Panc1 (cell line): ENCODE measurements around the gene WDR27. TPM values are rescaled to one million over a fixed set of nuclear protein-coding genes. Genes with fewer than 3 reads are reported as not detected.

ENCODE experiments used
- ATAC-seq: fragments of 200-7000 bp; cut with Tn5 transposase; 2 replicates; pipeline ENCODE4 v1.9.1; 2020; ENCODE audit warnings: mild to moderate bottlenecking, moderate library complexity
- BruUV-seq: library from RNA; stranded (reverse); fragments of 400-500 nt; replicated peaks from 2 replicates; lab custom pipeline; 2021; lab: Mats Ljungman, UMichigan
- CTCF ChIA-PET: fragments of 300-600 bp; sonication (Branson Sonifier 250); formaldehyde crosslinking; loops from one replicate; lab custom pipeline; 2022; ENCODE audit warnings: antibody characterized with exemption; lab: Charles Lee
- POLR2A ChIA-PET: fragments of 300-600 bp; sonication (Branson Sonifier 250); formaldehyde crosslinking; loops from one replicate; lab custom pipeline; 2022; ENCODE audit warnings: antibody characterized with exemption; lab: Charles Lee
- DNase-seq: peaks from one replicate; pipeline ENCODE4 v3.0.0-alpha.2; 2010; ENCODE audit warnings: low read depth, low spot score
- H3K27ac ChIP-seq: 2 replicates; pipeline ENCODE4 v1.5.1; 2011; ENCODE audit warnings: mild to moderate bottlenecking, low read length, inconsistent platforms
- H3K27me3 ChIP-seq: fragments of 200-500 bp; sonication (Bioruptor generic); 2 replicates; pipeline ENCODE4 v1.6.0; 2014; ENCODE audit warnings: low read length, inconsistent platforms; ENCODE audit not compliant: control insufficient read depth, insufficient read depth
- H3K36me3 ChIP-seq: fragments of 200-500 bp; sonication (Bioruptor generic); 2 replicates; pipeline ENCODE4 v1.5.1; 2014; ENCODE audit warnings: inconsistent platforms, mild to moderate bottlenecking, low read length, moderate library complexity; ENCODE audit not compliant: control insufficient read depth, insufficient read depth
- H3K4me1 ChIP-seq: 2 replicates; pipeline ENCODE4 v1.5.1; 2011; ENCODE audit warnings: inconsistent platforms, mild to moderate bottlenecking, low read length, moderate library complexity; ENCODE audit not compliant: control insufficient read depth, insufficient read depth
- H3K4me3 ChIP-seq, 2 experiments: 2 replicates each; pipeline ENCODE4 v1.5.1; 2011 to 2012; ENCODE audit warnings: low read depth in 2 of 2, low read length in 2 of 2, mild to moderate bottlenecking in 2 of 2, inconsistent platforms in 1 of 2, moderate library complexity in 1 of 2
- H3K9me3 ChIP-seq: fragments of 200-500 bp; sonication (Bioruptor generic); 2 replicates; pipeline ENCODE4 v1.5.1; 2014; ENCODE audit warnings: low read depth, mild to moderate bottlenecking, inconsistent platforms, low read length, moderate library complexity; ENCODE audit not compliant: control insufficient read depth, insufficient read depth
- CTCF ChIP-seq: fragments of 450-650 bp; IDR thresholded peaks from 2 replicates; pipeline ENCODE4 v1.5.1; 2017; ENCODE audit warnings: mild to moderate bottlenecking
- POLR2AphosphoS5 ChIP-seq: IDR thresholded peaks from 2 replicates; pipeline ENCODE4 v1.6.1; 2012; ENCODE audit warnings: mild to moderate bottlenecking, low read depth, low read length, moderate library complexity
- REST ChIP-seq, 2 experiments: IDR thresholded peaks; 2 replicates each; pipeline ENCODE4 v1.6.1; 2011 to 2012; ENCODE audit warnings: low read depth in 2 of 2, control low read depth in 1 of 2, low read length in 1 of 2, mild to moderate bottlenecking in 1 of 2, moderate library complexity in 1 of 2; ENCODE audit not compliant: insufficient read depth in 1 of 2
- SIN3A ChIP-seq: IDR thresholded peaks from 2 replicates; pipeline ENCODE4 v1.6.1; 2012; ENCODE audit warnings: low read depth, mild to moderate bottlenecking, low read length, moderate library complexity, borderline replicate concordance; ENCODE audit not compliant: insufficient read depth
- TCF7L2 ChIP-seq: IDR thresholded peaks from 2 replicates; pipeline ENCODE4 v1.6.1; 2011; ENCODE audit warnings: mild to moderate bottlenecking, low read depth, low read length, inconsistent platforms
- in situ Hi-C: cut with HindIII; loops from 2 replicates; pipeline ENCODE4 v1.10.0; 2016; ENCODE audit warnings: low sequenced_read_pairs, low pct_unique_long_range_greater_than_20kb
- intact Hi-C: fragments of 100-400 bp; cut with micrococcal nuclease; formaldehyde crosslinking; loops from one replicate; pipeline ENCODE4 v1.10.0; 2022; ENCODE audit not compliant: unreplicated experiment
- total RNA-seq: library from RNA; stranded (reverse); gene quantifications from one replicate; pipeline ENCODE4 v1.2.1, GENCODE V29; 2021; ENCODE audit not compliant: unreplicated experiment

The WDR27 gene
- total RNA-seq, 1 experiment from 2014 or later, result 56.3 TPM

- no TSS peak for BruUV-seq
- intact Hi-C loops, result no loop called here
- H3K4me1 ChIP-seq, result no peaks in the 10 kb centered on the region
- no peaks in the 10 kb centered on the region for H3K36me3 ChIP-seq
- H3K27me3 ChIP-seq, result no peaks in the 10 kb centered on the region
- POLR2A ChIA-PET, result no interaction called here
- no peak for TF ChIP-seq TCF7L2
- no peak for TF ChIP-seq SIN3A
- TF ChIP-seq POLR2AphosphoS5, result no peak
- TF ChIP-seq CTCF, result no peak
- TF ChIP-seq REST (IDR thresholded peaks at IDR 0.05; ENCODE audit: insufficient read depth in 1 of 2, low read depth in 2 of 2, low read length in 1 of 2), result no peak
- no peak overlapping the region for H3K4me3 ChIP-seq
- DNase-seq, result no peak
- CTCF ChIA-PET, result no interaction called here
- in situ Hi-C loops, result no loop called here
- H3K9me3 ChIP-seq, result no peaks in the 10 kb centered on the region
- H3K27ac ChIP-seq, result no peak overlapping the region
- ATAC-seq, result no peak
Measured at GRCh38 chr6:169501777-169502313, 200.0 kb downstream of the WDR27 start.

- in situ Hi-C loops, result no loop called here
- Histone ChIP-seq H3K36me3 (no peaks in the 10 kb centered on the region), H3K4me1 (no peaks in the 10 kb centered on the region), H3K9me3 (no peaks in the 10 kb centered on the region), H3K27me3 (no peaks in the 10 kb centered on the region), H3K4me3 (no peak overlapping the region), H3K27ac (no peak overlapping the region)
- CTCF ChIA-PET, result no interaction called here
- no peak for TF ChIP-seq POLR2AphosphoS5
- TF ChIP-seq REST (IDR thresholded peaks at IDR 0.05; ENCODE audit: insufficient read depth in 1 of 2, low read depth in 2 of 2, low read length in 1 of 2), result no peak
- TF ChIP-seq SIN3A, result no peak
- TF ChIP-seq CTCF, result no peak
- TF ChIP-seq TCF7L2, result no peak
- DNase-seq, result no peak
- intact Hi-C loops, result no loop called here
- ATAC-seq, result no peak
- BruUV-seq, result no TSS peak
- POLR2A ChIA-PET, result no interaction called here
Measured at GRCh38 chr6:169501128-169501527, 200.7 kb downstream of the WDR27 start.
